DMS79 treated with DMSO at 0.1 percent for 48 hours (cell line): ENCODE results near the gene PRUNE1.

Source experiments
- DNase-seq: peaks from one replicate; lab custom pipeline; 2025; lab: John Stamatoyannopoulos, UW

Gene PRUNE1

GRCh38 chr1:151005729-151006319 is 2.4 kb upstream of the PRUNE1 start:
- peak; percentile 63 for DNase-seq

- peak; percentile 91 for DNase-seq
These were observed 1.8 kb upstream of the PRUNE1 start, which contains the start of gene MINDY1 for GRCh38 chr1:151006327-151007052. TSS of gene MINDY1 (minus strand) at chr1:151006902. CDS start at chr1:151002617, 4,285 bp downstream.

GRCh38 chr1:151007853-151008243 is 401 bp upstream of the PRUNE1 start:
- DNase-seq = no peak

GRCh38 chr1:151009206-151009587 is 948 bp downstream of the PRUNE1 start:
- DNase-seq = no peak

- no peak for DNase-seq
These were observed 1.6 kb downstream of the PRUNE1 start for GRCh38 chr1:151009674-151010345.

GRCh38 chr1:151010346-151010726 is 2.1 kb downstream of the PRUNE1 start:
- DNase-seq = no peak

- DNase-seq = peak; percentile 26
These were observed 3.1 kb downstream of the PRUNE1 start for GRCh38 chr1:151011154-151011850.

GRCh38 chr1:151012684-151013471 is 4.6 kb downstream of the PRUNE1 start:
- no peak for DNase-seq

- DNase-seq = peak; percentile 97
These were observed 5.3 kb downstream of the PRUNE1 start for GRCh38 chr1:151013518-151013917.

GRCh38 chr1:151024540-151025146 is 16.4 kb downstream of the PRUNE1 start:
- peak; percentile 71 for DNase-seq

GRCh38 chr1:151026460-151026859 is 18.2 kb downstream of the PRUNE1 start:
- DNase-seq = no peak

- DNase-seq = no peak
These were observed 23.9 kb downstream of the PRUNE1 start for GRCh38 chr1:151032164-151032563.

- DNase-seq = no peak
These were observed 26.9 kb downstream of the PRUNE1 start for GRCh38 chr1:151035167-151035566.

- no peak for DNase-seq
These were observed 28.1 kb downstream of the PRUNE1 start, which contains the start of gene BNIPL for GRCh38 chr1:151036356-151036755. TSS of gene BNIPL (plus strand) at chr1:151036586. CDS start at chr1:151036726, 140 bp downstream.

- DNase-seq = no peak
These were observed 28.8 kb downstream of the PRUNE1 start for GRCh38 chr1:151037032-151037431.

- DNase-seq = no peak
These were observed 31.3 kb downstream of the PRUNE1 start for GRCh38 chr1:151039521-151039920.

- no peak for DNase-seq
These were observed 34.9 kb downstream of the PRUNE1 start for GRCh38 chr1:151043163-151043562.

- DNase-seq = peak; percentile 89
These were observed 39.3 kb downstream of the PRUNE1 start, which contains the start of gene C1orf56 for GRCh38 chr1:151047591-151047924. TSS of gene C1orf56 (plus strand) at chr1:151047751. CDS start at chr1:151047848, 97 bp downstream.

- DNase-seq = peak; percentile 75
These were observed 39.8 kb downstream of the PRUNE1 start for GRCh38 chr1:151047925-151048644.

- DNase-seq = no peak
These were observed 40.4 kb downstream of the PRUNE1 start for GRCh38 chr1:151048645-151049032.
